Kidney capillary endothelial cell (primary cell): ENCODE results near the gene TMED6.
"Not testable (repeated sequence)": the region's sequence is repeated elsewhere in the genome, so short reads cannot be mapped to it uniquely, and the experiment has no call there.

Source experiments
- DNase-seq: peaks from one replicate; pipeline ENCODE4 v3.0.0-alpha.2; 2018; ENCODE audit warnings: low spot score

The TMED6 gene

GRCh38 chr16:69301861-69302260 lies 49.7 kb downstream of the TMED6 start:
- no peak for DNase-seq

GRCh38 chr16:69301187-69301586 lies 50.4 kb downstream of the TMED6 start:
- no peak for DNase-seq

- DNase-seq, result no peak
Measured at GRCh38 chr16:69298261-69298660, 53.3 kb downstream of the TMED6 start.

- DNase-seq, result not testable (repeated sequence)
Measured at GRCh38 chr16:69296771-69297170, 54.8 kb downstream of the TMED6 start.

GRCh38 chr16:69294051-69294450 lies 57.5 kb downstream of the TMED6 start:
- no peak for DNase-seq

GRCh38 chr16:69293401-69293800 lies 58.2 kb downstream of the TMED6 start:
- no peak for DNase-seq
